ENCODE measurements around the gene TTYH2.

TTYH2 gene

DNA sequence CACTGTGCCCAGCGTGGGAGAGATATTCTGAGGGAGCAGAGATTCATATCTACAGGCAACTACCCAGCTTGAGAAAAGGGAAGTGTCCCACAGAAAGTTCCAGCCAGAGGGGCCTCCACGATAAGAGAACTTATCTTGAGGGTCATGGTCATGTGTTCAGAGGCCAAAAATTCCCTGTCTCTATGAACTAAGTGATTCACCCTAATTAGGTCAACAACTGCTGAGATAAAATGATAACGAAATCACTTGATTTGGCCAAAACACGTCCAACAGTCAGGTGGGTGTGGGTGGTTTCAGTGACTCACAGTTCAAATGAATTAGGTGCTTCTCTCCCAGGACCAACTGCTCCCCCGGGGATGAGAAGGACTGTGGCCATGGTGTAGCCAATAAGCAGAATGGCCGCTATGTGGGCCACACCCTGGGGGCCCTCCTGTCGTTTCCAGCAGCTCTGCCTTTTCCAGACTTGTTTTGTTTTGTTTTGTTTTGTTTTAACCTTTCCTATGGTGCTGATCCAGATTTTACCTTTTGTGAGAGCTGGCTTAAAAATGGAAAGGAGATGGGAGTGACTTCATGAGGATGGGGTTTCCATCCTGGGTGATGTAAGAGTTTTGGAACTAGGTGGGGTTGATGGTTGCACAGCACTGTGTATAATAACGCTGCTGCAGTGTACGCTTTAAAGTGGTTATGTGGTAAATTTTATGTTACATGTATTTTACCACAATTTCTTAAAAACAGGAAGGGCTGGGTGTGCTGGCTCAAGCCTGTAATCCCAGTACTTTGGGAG, 69.4 kb downstream of the TTYH2 start:
- DNase-seq (ENCODE audit: low read depth in 2 of 2) = no peak
- TF ChIP-seq, protein P1, sequence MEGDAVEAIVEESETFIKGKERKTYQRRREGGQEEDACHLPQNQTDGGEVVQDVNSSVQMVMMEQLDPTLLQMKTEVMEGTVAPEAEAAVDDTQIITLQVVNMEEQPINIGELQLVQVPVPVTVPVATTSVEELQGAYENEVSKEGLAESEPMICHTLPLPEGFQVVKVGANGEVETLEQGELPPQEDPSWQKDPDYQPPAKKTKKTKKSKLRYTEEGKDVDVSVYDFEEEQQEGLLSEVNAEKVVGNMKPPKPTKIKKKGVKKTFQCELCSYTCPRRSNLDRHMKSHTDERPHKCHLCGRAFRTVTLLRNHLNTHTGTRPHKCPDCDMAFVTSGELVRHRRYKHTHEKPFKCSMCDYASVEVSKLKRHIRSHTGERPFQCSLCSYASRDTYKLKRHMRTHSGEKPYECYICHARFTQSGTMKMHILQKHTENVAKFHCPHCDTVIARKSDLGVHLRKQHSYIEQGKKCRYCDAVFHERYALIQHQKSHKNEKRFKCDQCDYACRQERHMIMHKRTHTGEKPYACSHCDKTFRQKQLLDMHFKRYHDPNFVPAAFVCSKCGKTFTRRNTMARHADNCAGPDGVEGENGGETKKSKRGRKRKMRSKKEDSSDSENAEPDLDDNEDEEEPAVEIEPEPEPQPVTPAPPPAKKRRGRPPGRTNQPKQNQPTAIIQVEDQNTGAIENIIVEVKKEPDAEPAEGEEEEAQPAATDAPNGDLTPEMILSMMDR (IDR thresholded peaks at IDR 0.05; ENCODE audit: low read depth, low read length) = no peak
- no peak overlapping the region for H3K4me3 ChIP-seq (replicated peaks in 1 of 2; ENCODE audit: low read depth in 2 of 2, low read length in 2 of 2)

DNA sequence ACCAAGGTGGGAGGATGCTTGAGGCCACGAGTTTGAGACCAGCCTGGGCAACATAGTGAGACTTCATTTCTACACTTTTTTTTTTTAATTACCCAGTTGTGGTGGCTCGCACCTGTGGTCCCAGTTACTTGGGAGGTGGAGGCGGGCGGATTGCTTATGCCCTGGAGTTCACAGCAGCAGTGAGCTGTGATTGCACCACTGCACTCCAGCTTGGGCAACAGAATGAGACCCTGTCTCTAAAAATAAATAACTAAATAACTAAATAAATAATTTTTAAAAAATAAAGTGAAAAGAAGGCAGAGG, 70.0 kb downstream of the TTYH2 start:
- DNase-seq (ENCODE audit: low read depth in 2 of 2) = no peak
- TF ChIP-seq, protein P1 (IDR thresholded peaks at IDR 0.05; ENCODE audit: low read depth, low read length) = no peak
- no peak overlapping the region for H3K4me3 ChIP-seq (replicated peaks in 1 of 2; ENCODE audit: low read depth in 2 of 2, low read length in 2 of 2)

DNA sequence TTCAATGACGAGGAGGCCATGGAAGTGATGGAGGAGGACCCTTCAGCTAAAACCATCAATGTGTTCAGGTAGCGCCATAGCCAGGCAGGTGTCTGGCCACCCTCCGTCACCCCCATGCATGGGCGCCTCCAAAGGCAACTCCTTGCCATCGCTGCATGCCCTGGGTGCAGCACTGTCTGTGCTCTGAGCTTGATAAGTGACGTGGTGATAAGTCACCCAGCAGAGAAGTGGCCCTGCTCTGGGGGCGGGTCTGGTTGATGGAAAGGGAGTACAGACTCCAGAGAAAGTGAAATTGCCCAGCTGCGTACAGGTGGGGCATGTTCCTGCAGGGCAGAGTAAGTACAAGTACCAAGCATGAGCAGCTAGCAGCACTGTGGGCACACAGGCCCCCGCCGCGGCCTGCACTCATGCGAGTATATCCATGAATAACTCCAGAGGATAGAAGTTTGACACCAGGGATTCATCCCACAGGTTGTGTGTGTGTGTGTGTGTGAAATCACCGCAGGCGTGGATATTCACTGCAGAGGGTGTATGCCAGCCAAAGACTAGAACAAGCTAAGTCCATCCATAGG, 73.7 kb downstream of the TTYH2 start:
- TF ChIP-seq, protein P1 (IDR thresholded peaks at IDR 0.05; ENCODE audit: low read depth, low read length) = no peak
- H3K4me3 ChIP-seq (replicated peaks in 1 of 2; ENCODE audit: low read depth in 2 of 2, low read length in 2 of 2) = no peak overlapping the region
- no peak for DNase-seq (ENCODE audit: low read depth in 2 of 2)

DNA sequence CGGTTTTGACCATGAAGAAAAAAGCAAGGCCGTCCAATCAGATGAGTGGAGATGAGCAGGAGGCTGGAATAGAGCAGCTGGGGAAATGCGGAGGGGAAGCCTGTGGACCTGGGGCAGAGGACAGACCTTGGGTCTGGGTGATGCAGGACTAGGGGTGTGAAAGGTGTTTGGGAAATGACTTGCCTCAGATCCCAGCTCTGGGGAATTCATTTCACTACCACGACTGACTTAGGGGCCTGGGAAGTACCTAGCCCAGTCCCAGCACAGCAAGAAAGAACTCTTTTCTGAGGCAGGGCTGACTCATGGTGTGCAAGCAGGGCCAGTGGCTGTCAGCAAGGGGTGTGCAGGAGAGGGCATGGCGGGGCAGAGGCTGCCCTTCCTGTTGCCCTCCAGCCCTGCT, 75.4 kb downstream of the TTYH2 start:
- DNase-seq (ENCODE audit: low read depth in 2 of 2) = no peak
- H3K4me3 ChIP-seq (replicated peaks in 1 of 2; ENCODE audit: low read depth in 2 of 2, low read length in 2 of 2) = no peak overlapping the region
- TF ChIP-seq, protein P1 (IDR thresholded peaks at IDR 0.05; ENCODE audit: low read depth, low read length) = no peak

DNA sequence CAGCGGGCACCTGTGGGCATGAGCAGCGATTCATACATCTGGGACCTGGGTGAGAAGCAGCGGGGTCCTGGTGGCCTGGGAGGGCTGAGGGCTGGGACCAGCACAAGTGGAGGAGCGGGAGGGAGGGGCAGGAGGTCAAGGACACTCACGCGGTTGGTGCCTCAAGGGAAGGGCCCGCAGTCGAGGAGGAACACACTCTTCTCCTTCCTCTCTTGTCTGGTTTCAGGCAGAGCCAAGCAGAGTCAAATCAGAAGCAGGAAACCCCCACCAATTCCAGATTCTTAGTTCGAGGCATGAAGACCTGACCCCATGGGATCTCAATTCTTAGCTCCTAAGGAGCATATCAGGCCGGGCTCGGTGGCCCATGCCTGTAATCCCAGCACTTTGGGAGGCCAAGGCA, 76.3 kb downstream of the TTYH2 start:
- TF ChIP-seq, protein P1 (IDR thresholded peaks at IDR 0.05; ENCODE audit: low read depth, low read length) = no peak
- H3K4me3 ChIP-seq (replicated peaks in 1 of 2; ENCODE audit: low read depth in 2 of 2, low read length in 2 of 2) = no peak overlapping the region
- no peak for DNase-seq (ENCODE audit: low read depth in 2 of 2)

DNA sequence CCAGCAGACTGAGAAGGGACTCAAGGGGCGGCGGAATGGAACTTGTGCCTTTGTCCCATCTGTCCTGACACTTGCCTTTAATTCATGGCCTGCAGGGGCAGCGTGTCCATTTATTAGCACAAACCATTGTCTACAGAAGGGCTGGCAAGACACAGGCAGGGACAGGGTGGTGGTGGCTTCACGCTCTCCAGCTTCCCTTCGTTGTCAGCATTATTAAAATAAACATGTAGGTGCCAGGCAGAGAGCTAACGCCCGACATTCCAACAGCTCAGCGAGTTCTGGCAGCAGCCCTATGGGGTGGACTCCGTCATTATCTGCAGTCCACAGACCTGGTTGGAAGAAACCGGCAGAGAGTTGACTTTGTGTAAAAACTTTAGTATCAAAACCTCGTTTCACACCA, 77.0 kb downstream of the TTYH2 start:
- DNase-seq (ENCODE audit: low read depth in 2 of 2) = no peak
- TF ChIP-seq, protein P1 (IDR thresholded peaks at IDR 0.05; ENCODE audit: low read depth, low read length) = no peak
- H3K4me3 ChIP-seq (replicated peaks in 1 of 2; ENCODE audit: low read depth in 2 of 2, low read length in 2 of 2) = no peak overlapping the region

Measured in cardiac fibroblast (primary cell).